GM12878 (cell line): ENCODE measurements around the gene MCC. TPM values are rescaled to one million over a fixed set of nuclear protein-coding genes. Genes with fewer than 3 reads are reported as not detected.

Experiments
- ATAC-seq: fragments of 200-7000 bp; cut with Tn5 transposase; 3 replicates; pipeline ENCODE4 v1.9.1; 2020; ENCODE audit warnings: mild to moderate bottlenecking, moderate library complexity
- BruUV-seq: library from RNA; stranded (reverse); fragments of 400-500 nt; replicated peaks from 2 replicates; lab custom pipeline; 2021; lab: Mats Ljungman, UMichigan
- CTCF ChIA-PET: fragments of 300-600 bp; sonication (Branson Sonifier 250); formaldehyde crosslinking; extraction: SDS; loops from one replicate; lab custom pipeline; 2021; ENCODE audit warnings: inconsistent platforms; lab: Yijun Ruan, JAX
- POLR2A ChIA-PET: fragments of 350-600 bp; formaldehyde crosslinking; extraction: SDS; loops from one replicate; lab custom pipeline; 2021; ENCODE audit warnings: inconsistent platforms; lab: Charles Lee
- RAD21 ChIA-PET: fragments of 300-600 bp; sonication (Branson Sonifier 250); formaldehyde crosslinking; loops from one replicate; lab custom pipeline; 2023; ENCODE audit warnings: antibody characterized with exemption; ENCODE audit not compliant: unreplicated experiment; lab: Charles Lee
- SMC1A ChIA-PET: fragments of 300-600 bp; sonication (Branson Sonifier 250); formaldehyde crosslinking; loops from one replicate; lab custom pipeline; 2023; ENCODE audit not compliant: unreplicated experiment, uncharacterized antibody; lab: Charles Lee
- DNase-seq: peaks from one replicate; pipeline ENCODE4 v3.0.0-alpha.2; 2011; ENCODE audit warnings: low read depth, low spot score
- FAIRE-seq: peaks from 3 replicates; lab custom pipeline; 2011; peaks lifted over from hg19 to GRCh38; lab: Jason Lieb, UNC
- H2AFZ ChIP-seq: 2 replicates; pipeline ENCODE4 v1.6.0; 2011; ENCODE audit warnings: low read depth, low read length, control low read depth; ENCODE audit not compliant: control insufficient read depth
- H3K27ac ChIP-seq: 2 replicates; pipeline ENCODE4 v1.5.1; 2011; ENCODE audit warnings: control low read depth; ENCODE audit not compliant: control insufficient read depth, insufficient read depth
- H3K27me3 ChIP-seq, 2 experiments: replicated peaks in 1 of 2; 2 replicates each; pipeline versions ENCODE4 v1.6.0 to v1.6.1; 2011; ENCODE audit warnings: low read length in 1 of 2; ENCODE audit not compliant: control insufficient read depth in 2 of 2, insufficient read depth in 2 of 2
- H3K36me3 ChIP-seq, 2 experiments: 2 replicates each; pipeline ENCODE4 v1.5.1; 2011; ENCODE audit warnings: low read length in 1 of 2; ENCODE audit not compliant: control insufficient read depth in 2 of 2, insufficient read depth in 2 of 2
- H3K4me1 ChIP-seq: 2 replicates; pipeline ENCODE4 v1.6.1; 2011; ENCODE audit warnings: mild to moderate bottlenecking, low read length, moderate library complexity, mixed read lengths; ENCODE audit not compliant: control insufficient read depth, insufficient read depth
- H3K4me2 ChIP-seq: 2 replicates; pipeline ENCODE4 v1.6.0; 2011; ENCODE audit warnings: control low read depth; ENCODE audit not compliant: control insufficient read depth, insufficient read depth
- H3K4me3 ChIP-seq: fragments of 200-600 bp; sonication (generic); 2 replicates; pipeline ENCODE4 v1.5.1; 2016
- H3K79me2 ChIP-seq: 2 replicates; pipeline ENCODE4 v1.6.0; 2011; ENCODE audit warnings: low read length; ENCODE audit not compliant: control insufficient read depth, insufficient read depth
- H3K9ac ChIP-seq: 2 replicates; pipeline ENCODE4 v1.8.0; 2011; ENCODE audit warnings: low read length, control low read depth, mixed read lengths; ENCODE audit not compliant: control insufficient read depth, insufficient read depth
- H3K9me3 ChIP-seq: replicated peaks from 3 replicates; pipeline ENCODE4 v1.5.1; 2011; ENCODE audit warnings: mild to moderate bottlenecking, low read length; ENCODE audit not compliant: control insufficient read depth, insufficient read depth
- H4K20me1 ChIP-seq: 2 replicates; pipeline ENCODE4 v1.6.0; 2011; ENCODE audit not compliant: control insufficient read depth, insufficient read depth
- CBX3 ChIP-seq: fragments of 200-600 bp; sonication (generic); IDR thresholded peaks from 2 replicates; pipeline ENCODE4 v1.6.1; 2016; ENCODE audit warnings: low read depth, borderline replicate concordance
- CREB1 ChIP-seq: IDR thresholded peaks from 2 replicates; pipeline ENCODE4 v1.6.1; 2012; ENCODE audit warnings: low read depth, mild to moderate bottlenecking, inconsistent platforms
- IRF4 ChIP-seq: IDR thresholded peaks from 2 replicates; pipeline ENCODE4 v1.6.1; 2011; ENCODE audit warnings: low read depth, low read length
- KDM1A ChIP-seq: fragments of 200-600 bp; sonication (generic); IDR thresholded peaks from 2 replicates; pipeline ENCODE4 v1.6.1; 2016; ENCODE audit warnings: borderline replicate concordance
- NR2C2 ChIP-seq: IDR thresholded peaks from 2 replicates; pipeline ENCODE4 v1.6.1; 2011; ENCODE audit warnings: borderline replicate concordance, low read depth; ENCODE audit not compliant: control insufficient read depth, insufficient read length
- NRF1 ChIP-seq: conservative IDR thresholded peaks from 2 replicates; pipeline ENCODE4 v1.6.1; 2011; ENCODE audit warnings: mild to moderate bottlenecking, low read depth, low read length, improper control_type of control experiment
- PAX8 ChIP-seq: fragments of 450-650 bp; IDR thresholded peaks from 2 replicates; pipeline ENCODE4 v1.6.1; 2017; ENCODE audit warnings: mild to moderate bottlenecking, moderate library complexity
- POU2F2 ChIP-seq: IDR thresholded peaks from 3 replicates; pipeline ENCODE4 v1.6.1; 2011; ENCODE audit warnings: low read depth, mild to moderate bottlenecking, low read length, borderline replicate concordance
- SMARCA5 ChIP-seq: fragments of 450-650 bp; IDR thresholded peaks from 2 replicates; pipeline ENCODE4 v1.6.1; 2017; ENCODE audit warnings: mild to moderate bottlenecking
- SPI1 ChIP-seq: IDR thresholded peaks from 2 replicates; pipeline ENCODE4 v1.6.1; 2011; ENCODE audit warnings: low read depth, mild to moderate bottlenecking, low read length, moderate library complexity, borderline replicate concordance; ENCODE audit not compliant: insufficient read depth
- USF1 ChIP-seq: IDR thresholded peaks from 2 replicates; pipeline ENCODE4 v1.6.1; 2011; ENCODE audit warnings: borderline replicate concordance, low read depth, mild to moderate bottlenecking, moderate library complexity, mixed read lengths, low read length; ENCODE audit not compliant: insufficient read depth; ENCODE audit errors: extremely low read length
- YBX1 ChIP-seq: fragments of 450-650 bp; IDR thresholded peaks from 2 replicates; pipeline ENCODE4 v1.6.1; 2016; ENCODE audit warnings: antibody characterized with exemption
- ZSCAN29 ChIP-seq: fragments of 450-650 bp; IDR thresholded peaks from 2 replicates; pipeline ENCODE4 v1.6.1; 2017; ENCODE audit warnings: mild to moderate bottlenecking, moderate library complexity
- WGBS: methylation state at CpG from one replicate; pipeline ENCODE4 v1.1.6; 2016; ENCODE audit warnings: low lambda C conversion rate; ENCODE audit not compliant: insufficient replicate concordance, insufficient coverage; ENCODE audit errors: missing lambda C conversion rate; 5-methylcytosine and 5-hydroxymethylcytosine counted together
- in situ Hi-C: fragments of 300-500 bp; cut with MboI; formaldehyde crosslinking; loops from 9 replicates; pipeline ENCODE4 v1.14.3; 2018; ENCODE audit warnings: mixed read lengths
- intact Hi-C: fragments of 100-400 bp; cut with micrococcal nuclease; formaldehyde crosslinking; loops from one replicate; pipeline ENCODE4 v1.14.2; 2022; ENCODE audit not compliant: unreplicated experiment
- polyA plus RNA-seq, 11 experiments: library from polyadenylated mRNA; depleted of rRNA in 4 of 11; unstranded in 6 of 11; stranded (reverse) in 5 of 11; fragments of >200 nt; fragmentation: Nextera tagmentation in 4 of 11; fragmentation: Illumina TruSeq in 1 of 11; extraction: Ambion mirVana in 4 of 11; extraction: Trizol in 1 of 11; gene quantifications; 1 replicate in 1 of 11; 2 replicates in 10 of 11; pipeline versions ENCODE4 v1.2.1 to v1.2.3, GENCODE V29; 2011 to 2016; ENCODE audit warnings: inconsistent platforms in 2 of 11, missing spikeins in 2 of 11, low read depth in 1 of 11
- total RNA-seq, 4 experiments: library from RNA; depleted of rRNA in 3 of 4; stranded (reverse); fragments of >200 nt in 3 of 4; fragmentation: Illumina TruSeq in 1 of 4; extraction: Trizol in 1 of 4; gene quantifications; 2 replicates each; pipeline versions ENCODE4 v1.2.1 to v1.2.3, GENCODE V29; 2013 to 2021
- TF ChIP-seq, protein P1 (sequence below): IDR thresholded peaks from 2 replicates; pipeline ENCODE4 v1.6.1; 2011; ENCODE audit warnings: low read depth, mild to moderate bottlenecking, low read length, moderate library complexity, borderline replicate concordance; ENCODE audit errors: extremely low read depth
- TF ChIP-seq, protein P2 (sequence below): fragments of 450-650 bp; IDR thresholded peaks from 2 replicates; pipeline ENCODE4 v1.6.1; 2014; ENCODE audit warnings: mild to moderate bottlenecking
- TF ChIP-seq, protein P3 (sequence below): fragments of 450-650 bp; IDR thresholded peaks from 2 replicates; pipeline ENCODE4 v1.6.1; 2017; ENCODE audit warnings: low read depth, mild to moderate bottlenecking, moderate library complexity

Gene MCC
- total and polyA plus RNA-seq, 10 of the 15 experiments (the other 5 are each of a cell fraction or from before 2014, with no cell fraction given) = 0.03 to 0.86 (median 0.16) TPM

DNA sequence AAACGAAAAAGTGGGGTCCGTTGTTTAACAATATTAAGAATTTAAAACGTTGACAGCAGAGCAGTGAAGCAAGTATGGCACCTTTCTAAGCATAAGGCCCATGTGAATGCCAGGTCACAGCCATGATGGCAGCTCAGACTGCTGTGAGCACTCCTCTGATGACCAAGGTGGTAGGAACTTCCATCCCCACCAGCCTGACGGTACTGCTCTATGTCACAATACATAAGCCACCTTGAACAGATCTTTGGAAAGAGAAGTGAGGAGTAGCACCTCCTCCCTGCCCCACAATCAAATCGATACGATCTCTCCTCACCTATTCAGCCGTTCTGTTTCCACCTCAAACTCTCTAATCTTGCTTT, 405.7 kb downstream of the MCC start:
- FAIRE-seq (no peak), DNase-seq (no peak), ATAC-seq (no peak)
- no peaks in the 10 kb centered on the region for H3K27me3 ChIP-seq
- TF ChIP-seq YBX1 (no peak), CBX3 (no peak), CREB1 (no peak), KDM1A (no peak), SMARCA5 (no peak), IRF4 (no peak), POU2F2 (no peak), USF1 (no peak), PAX8 (no peak), ZSCAN29 (no peak), NRF1 (no peak), SPI1 (no peak), NR2C2 (no peak)
- TF ChIP-seq, protein P1, sequence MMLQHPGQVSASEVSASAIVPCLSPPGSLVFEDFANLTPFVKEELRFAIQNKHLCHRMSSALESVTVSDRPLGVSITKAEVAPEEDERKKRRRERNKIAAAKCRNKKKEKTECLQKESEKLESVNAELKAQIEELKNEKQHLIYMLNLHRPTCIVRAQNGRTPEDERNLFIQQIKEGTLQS = no peak
- TF ChIP-seq, protein P2, sequence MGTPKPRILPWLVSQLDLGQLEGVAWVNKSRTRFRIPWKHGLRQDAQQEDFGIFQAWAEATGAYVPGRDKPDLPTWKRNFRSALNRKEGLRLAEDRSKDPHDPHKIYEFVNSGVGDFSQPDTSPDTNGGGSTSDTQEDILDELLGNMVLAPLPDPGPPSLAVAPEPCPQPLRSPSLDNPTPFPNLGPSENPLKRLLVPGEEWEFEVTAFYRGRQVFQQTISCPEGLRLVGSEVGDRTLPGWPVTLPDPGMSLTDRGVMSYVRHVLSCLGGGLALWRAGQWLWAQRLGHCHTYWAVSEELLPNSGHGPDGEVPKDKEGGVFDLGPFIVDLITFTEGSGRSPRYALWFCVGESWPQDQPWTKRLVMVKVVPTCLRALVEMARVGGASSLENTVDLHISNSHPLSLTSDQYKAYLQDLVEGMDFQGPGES = no peak
- TF ChIP-seq, protein P3, sequence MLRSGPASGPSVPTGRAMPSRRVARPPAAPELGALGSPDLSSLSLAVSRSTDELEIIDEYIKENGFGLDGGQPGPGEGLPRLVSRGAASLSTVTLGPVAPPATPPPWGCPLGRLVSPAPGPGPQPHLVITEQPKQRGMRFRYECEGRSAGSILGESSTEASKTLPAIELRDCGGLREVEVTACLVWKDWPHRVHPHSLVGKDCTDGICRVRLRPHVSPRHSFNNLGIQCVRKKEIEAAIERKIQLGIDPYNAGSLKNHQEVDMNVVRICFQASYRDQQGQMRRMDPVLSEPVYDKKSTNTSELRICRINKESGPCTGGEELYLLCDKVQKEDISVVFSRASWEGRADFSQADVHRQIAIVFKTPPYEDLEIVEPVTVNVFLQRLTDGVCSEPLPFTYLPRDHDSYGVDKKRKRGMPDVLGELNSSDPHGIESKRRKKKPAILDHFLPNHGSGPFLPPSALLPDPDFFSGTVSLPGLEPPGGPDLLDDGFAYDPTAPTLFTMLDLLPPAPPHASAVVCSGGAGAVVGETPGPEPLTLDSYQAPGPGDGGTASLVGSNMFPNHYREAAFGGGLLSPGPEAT = no peak
- intact Hi-C loops = no loop called here
- H3K9ac ChIP-seq = no peak overlapping the region
- no peak overlapping the region for H3K4me2 ChIP-seq
- WGBS = 39% methylated on average over 7 of the region's 7 CpGs
- H3K4me3 ChIP-seq = no peak overlapping the region
- no TSS peak for BruUV-seq
- no peaks in the 10 kb centered on the region for H3K4me1 ChIP-seq
- H4K20me1 ChIP-seq = no peaks in the 10 kb centered on the region
- in situ Hi-C loops = no loop called here
- H3K27ac ChIP-seq = no peak overlapping the region
- H3K79me2 ChIP-seq = no peaks in the 10 kb centered on the region
- H2AFZ ChIP-seq = no peak overlapping the region
- ChIA-PET RAD21 (no interaction called here), SMC1A (no interaction called here), POLR2A (no interaction called here), CTCF (no interaction called here)
- no peaks in the 10 kb centered on the region for H3K9me3 ChIP-seq
- H3K36me3 ChIP-seq = no peaks in the 10 kb centered on the region
